Mucosa of descending colon (tissue), 3 donors: ENCODE results near the gene COL9A3. TPM values are rescaled to one million over a fixed set of nuclear protein-coding genes. Genes with fewer than 3 reads are reported as not detected.

Source experiments
- ATAC-seq: fragments of 200-7000 bp; cut with Tn5 transposase; one replicate; pipeline ENCODE4 v1.9.1; 2020; ENCODE audit warnings: mild to moderate bottlenecking, moderate library complexity
- DNase-seq, 3 donors: peaks; one replicate each; pipeline ENCODE4 v3.0.0-alpha.2; 2020
- H3K36me3 ChIP-seq: fragments of 200-600 bp; one replicate; pipeline ENCODE4 v1.8.0; 2021; ENCODE audit warnings: low read depth, mild to moderate bottlenecking
- H3K4me1 ChIP-seq: fragments of 200-600 bp; one replicate; pipeline ENCODE4 v1.8.0; 2021; ENCODE audit warnings: low read depth, mild to moderate bottlenecking
- H3K4me3 ChIP-seq: fragments of 200-600 bp; one replicate; pipeline ENCODE4 v1.8.0; 2021; ENCODE audit warnings: mild to moderate bottlenecking
- H3K9me3 ChIP-seq: fragments of 200-600 bp; one replicate; pipeline ENCODE4 v1.8.0; 2021; ENCODE audit warnings: mild to moderate bottlenecking
- CTCF ChIP-seq: fragments of 200-600 bp; IDR thresholded peaks from one replicate; pipeline ENCODE4 v1.8.0; 2022; ENCODE audit warnings: antibody characterized with exemption, mild to moderate bottlenecking
- intact Hi-C, 2 donors: fragments of 100-400 bp; cut with DNase I in 1 of 2; cut with micrococcal nuclease in 1 of 2; formaldehyde crosslinking; loops; one replicate each; pipeline versions ENCODE4 v1.11.0 to v1.11.1; 2022; cut with DNase I, micrococcal nuclease
- total RNA-seq, 3 donors: library from RNA; stranded (reverse); fragmentation: NEBNext Ultra II Directional in 2 of 3; extraction: Animal tissue kit (Norgen Biotek cat#: 25700) in 2 of 3; gene quantifications; one replicate each; pipeline versions ENCODE4 v1.2.1 to v1.2.4, GENCODE V29; 2021 to 2023
- donor health status: DM: no; HTN: no; CAD: no; lungs with moderate emphysema.
- donor health status: DM: no; HTN: no; CAD: no.
- donor health status: DM: no; HTN: yes; CAD: no.

Gene COL9A3
- total RNA-seq, 3 donors from 2014 or later = 0.70 to 12.4 (median 2.3) TPM

GRCh38 chr20:62831854-62832211, 15.0 kb downstream of the COL9A3 start:
- Histone ChIP-seq H3K9me3 (no peaks in the 10 kb centered on the region), H3K36me3 (no peaks in the 10 kb centered on the region), H3K4me3 (no peak overlapping the region), H3K4me1 (peaks cover 24% of the 10 kb centered on the region)
- DNase-seq (no peak), ATAC-seq (peak; percentile 16)
- intact Hi-C loops = no loop called here
- TF ChIP-seq CTCF = no peak

GRCh38 chr20:62832212-62832922, 15.5 kb downstream of the COL9A3 start:
- H3K36me3 ChIP-seq = no peaks in the 10 kb centered on the region
- DNase-seq (peak; percentile 61 to 78 (median 77)), ATAC-seq (peak; percentile 52)
- TF ChIP-seq CTCF = no peak
- H3K4me3 ChIP-seq = no peak overlapping the region
- H3K4me1 ChIP-seq = peaks cover 24% of the 10 kb centered on the region
- intact Hi-C loops = no loop called here
- no peaks in the 10 kb centered on the region for H3K9me3 ChIP-seq

GRCh38 chr20:62832951-62833391, 16.1 kb downstream of the COL9A3 start:
- Histone ChIP-seq H3K4me1 (peaks cover 28% of the 10 kb centered on the region), H3K9me3 (no peaks in the 10 kb centered on the region), H3K4me3 (no peak overlapping the region), H3K36me3 (no peaks in the 10 kb centered on the region)
- ATAC-seq = no peak
- DNase-seq = peak; percentile 36 to 61 (median 59)
- no peak for TF ChIP-seq CTCF
- intact Hi-C loops = no loop called here

- intact Hi-C loops = no loop called here
- ATAC-seq = no peak
- H3K4me1 ChIP-seq = peaks cover 31% of the 10 kb centered on the region
- TF ChIP-seq CTCF = no peak
- H3K36me3 ChIP-seq = no peaks in the 10 kb centered on the region
- no peak overlapping the region for H3K4me3 ChIP-seq
- DNase-seq = peak in 1 of 3 donors; percentile 25
- no peaks in the 10 kb centered on the region for H3K9me3 ChIP-seq
Observed at GRCh38 chr20:62834967-62835730, 18.3 kb downstream of the COL9A3 start.

- DNase-seq (peak; percentile 11 to 50 (median 42)), ATAC-seq (no peak)
Observed at GRCh38 chr20:62835931-62836861, 19.3 kb downstream of the COL9A3 start.

More at GRCh38 chr20:62835931-62836861, 19.3 kb downstream of the COL9A3 start:
- Histone ChIP-seq H3K4me1 (peaks cover 26% of the 10 kb centered on the region), H3K4me3 (no peak overlapping the region), H3K36me3 (no peaks in the 10 kb centered on the region), H3K9me3 (no peaks in the 10 kb centered on the region)
- intact Hi-C loops = no loop called here
- no peak for TF ChIP-seq CTCF
